ENCODE results near the gene ADD1.

GRCh38 chr4:2901186-2901585 lies 57.5 kb downstream of the ADD1 start:
- TF ChIP-seq, protein P1, sequence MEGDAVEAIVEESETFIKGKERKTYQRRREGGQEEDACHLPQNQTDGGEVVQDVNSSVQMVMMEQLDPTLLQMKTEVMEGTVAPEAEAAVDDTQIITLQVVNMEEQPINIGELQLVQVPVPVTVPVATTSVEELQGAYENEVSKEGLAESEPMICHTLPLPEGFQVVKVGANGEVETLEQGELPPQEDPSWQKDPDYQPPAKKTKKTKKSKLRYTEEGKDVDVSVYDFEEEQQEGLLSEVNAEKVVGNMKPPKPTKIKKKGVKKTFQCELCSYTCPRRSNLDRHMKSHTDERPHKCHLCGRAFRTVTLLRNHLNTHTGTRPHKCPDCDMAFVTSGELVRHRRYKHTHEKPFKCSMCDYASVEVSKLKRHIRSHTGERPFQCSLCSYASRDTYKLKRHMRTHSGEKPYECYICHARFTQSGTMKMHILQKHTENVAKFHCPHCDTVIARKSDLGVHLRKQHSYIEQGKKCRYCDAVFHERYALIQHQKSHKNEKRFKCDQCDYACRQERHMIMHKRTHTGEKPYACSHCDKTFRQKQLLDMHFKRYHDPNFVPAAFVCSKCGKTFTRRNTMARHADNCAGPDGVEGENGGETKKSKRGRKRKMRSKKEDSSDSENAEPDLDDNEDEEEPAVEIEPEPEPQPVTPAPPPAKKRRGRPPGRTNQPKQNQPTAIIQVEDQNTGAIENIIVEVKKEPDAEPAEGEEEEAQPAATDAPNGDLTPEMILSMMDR (IDR thresholded peaks at IDR 0.05; ENCODE audit: low read depth, low read length, poor library complexity, severe bottlenecking) = no peak
- no peak for TF ChIP-seq EZH2phosphoT487 (IDR thresholded peaks at IDR 0.05; ENCODE audit: borderline replicate concordance, low read length)

Measured in DOHH2 (cell line).